Epithelial cell of proximal tubule (primary cell): Measurements from ENCODE around the gene MIPOL1. TPM values are rescaled to one million over a fixed set of nuclear protein-coding genes. Genes with fewer than 3 reads are reported as not detected.

ENCODE experiments used
- DNase-seq: peaks from one replicate; pipeline ENCODE4 v3.0.0-alpha.2; 2011; ENCODE audit warnings: low read depth
- H3K4me3 ChIP-seq: 2 replicates; pipeline ENCODE4 v1.5.1; 2011; ENCODE audit warnings: low read depth, mild to moderate bottlenecking, low read length
- total RNA-seq: library from RNA; depleted of rRNA; stranded (reverse); fragments of >200 nt; gene quantifications from 2 replicates; pipeline ENCODE4 v1.2.3, GENCODE V29; 2015
- TF ChIP-seq, protein P1 (sequence below): conservative IDR thresholded peaks from 2 replicates; pipeline ENCODE4 v1.5.1; 2012; ENCODE audit warnings: low read depth, mild to moderate bottlenecking, low read length

The MIPOL1 gene
- total RNA-seq, 1 donor from 2014 or later, result 5.7 TPM

DNA sequence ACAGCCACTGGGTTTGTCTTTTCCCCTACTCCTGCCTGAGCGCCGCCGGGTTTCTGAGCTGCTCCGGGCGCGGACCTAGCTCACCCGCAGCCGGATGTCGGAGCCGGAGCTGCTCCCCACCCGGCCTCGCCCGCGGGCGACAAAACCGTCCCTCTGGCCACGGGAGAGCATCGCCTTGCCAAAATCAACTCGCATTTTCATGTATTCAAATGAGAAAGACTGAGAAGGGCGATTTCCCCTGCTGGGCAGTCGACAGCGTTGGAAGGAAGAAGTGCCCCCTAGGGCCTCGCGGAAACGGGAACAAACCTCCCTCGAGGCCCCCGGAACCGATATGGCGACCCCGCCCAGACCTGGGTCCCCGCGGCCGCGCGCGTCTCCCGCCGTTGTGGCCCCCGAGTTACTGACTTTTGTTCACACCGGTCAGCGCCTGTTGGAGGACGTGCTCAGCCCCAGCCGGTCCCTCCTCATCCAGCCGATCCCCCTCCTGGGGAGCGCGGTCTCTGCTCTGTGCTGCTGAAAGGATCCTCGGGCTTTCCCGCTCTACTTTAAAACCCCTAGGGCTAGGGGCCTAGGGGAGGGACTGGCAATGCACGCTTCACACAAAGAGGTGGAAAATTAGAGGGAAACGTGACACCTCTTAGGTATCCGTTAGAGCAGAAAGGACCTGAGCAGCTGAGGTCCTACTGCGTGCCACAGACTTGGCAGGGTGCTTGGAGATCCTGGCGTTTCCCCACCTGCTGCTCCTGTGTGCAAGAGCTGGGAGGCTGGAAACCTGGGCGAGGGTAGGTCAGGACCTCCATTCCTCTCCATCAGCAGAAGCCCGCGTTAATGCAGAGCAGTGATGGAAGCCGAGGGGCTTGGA lies 402.0 kb downstream of the MIPOL1 start:
- DNase-seq, result no peak
- TF ChIP-seq, protein P1, sequence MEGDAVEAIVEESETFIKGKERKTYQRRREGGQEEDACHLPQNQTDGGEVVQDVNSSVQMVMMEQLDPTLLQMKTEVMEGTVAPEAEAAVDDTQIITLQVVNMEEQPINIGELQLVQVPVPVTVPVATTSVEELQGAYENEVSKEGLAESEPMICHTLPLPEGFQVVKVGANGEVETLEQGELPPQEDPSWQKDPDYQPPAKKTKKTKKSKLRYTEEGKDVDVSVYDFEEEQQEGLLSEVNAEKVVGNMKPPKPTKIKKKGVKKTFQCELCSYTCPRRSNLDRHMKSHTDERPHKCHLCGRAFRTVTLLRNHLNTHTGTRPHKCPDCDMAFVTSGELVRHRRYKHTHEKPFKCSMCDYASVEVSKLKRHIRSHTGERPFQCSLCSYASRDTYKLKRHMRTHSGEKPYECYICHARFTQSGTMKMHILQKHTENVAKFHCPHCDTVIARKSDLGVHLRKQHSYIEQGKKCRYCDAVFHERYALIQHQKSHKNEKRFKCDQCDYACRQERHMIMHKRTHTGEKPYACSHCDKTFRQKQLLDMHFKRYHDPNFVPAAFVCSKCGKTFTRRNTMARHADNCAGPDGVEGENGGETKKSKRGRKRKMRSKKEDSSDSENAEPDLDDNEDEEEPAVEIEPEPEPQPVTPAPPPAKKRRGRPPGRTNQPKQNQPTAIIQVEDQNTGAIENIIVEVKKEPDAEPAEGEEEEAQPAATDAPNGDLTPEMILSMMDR, result no peak
- H3K4me3 ChIP-seq, result no peak overlapping the region

DNA sequence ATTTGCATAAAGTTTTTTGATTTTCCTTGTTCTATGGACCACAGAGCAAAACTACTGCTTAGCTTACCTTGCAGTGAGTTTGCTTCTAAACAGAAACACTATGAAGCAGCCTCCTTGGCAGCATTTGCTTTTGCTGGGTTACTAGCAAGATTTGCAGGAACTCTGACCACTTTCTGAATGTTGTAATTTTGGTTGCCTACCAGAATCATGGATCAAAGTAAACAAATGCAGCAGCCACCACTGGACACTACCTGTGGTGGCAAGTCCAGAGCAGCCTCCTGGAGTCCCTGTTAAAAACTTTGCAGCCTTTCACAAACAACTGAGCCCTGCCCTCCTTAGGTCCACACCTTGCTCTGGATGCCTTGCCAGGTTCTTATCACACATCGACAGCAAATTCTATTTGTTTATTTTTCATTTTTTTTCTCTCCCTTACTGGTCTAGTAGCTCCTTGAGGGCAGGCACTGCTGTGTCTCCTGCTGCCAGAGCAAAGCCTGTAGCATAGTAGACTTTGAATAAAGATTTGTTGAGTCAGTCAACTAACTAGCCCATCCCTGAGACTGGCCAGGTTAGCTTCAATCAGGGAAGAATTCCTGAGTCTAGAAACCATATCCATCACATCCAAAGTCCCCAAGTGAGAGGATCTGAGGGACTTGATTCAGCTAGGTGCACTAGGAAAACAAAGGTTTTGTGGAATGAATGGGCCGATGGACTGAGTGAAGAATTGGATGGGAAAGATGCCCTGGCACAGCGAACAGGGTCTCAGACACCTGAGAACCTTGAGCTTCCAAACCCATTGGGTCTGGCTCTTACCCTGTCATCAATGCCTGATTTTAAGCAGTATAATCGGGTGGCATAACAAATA lies 403.4 kb downstream of the MIPOL1 start:
- H3K4me3 ChIP-seq, result no peak overlapping the region
- no peak for DNase-seq
- TF ChIP-seq, protein P1, result no peak

DNA sequence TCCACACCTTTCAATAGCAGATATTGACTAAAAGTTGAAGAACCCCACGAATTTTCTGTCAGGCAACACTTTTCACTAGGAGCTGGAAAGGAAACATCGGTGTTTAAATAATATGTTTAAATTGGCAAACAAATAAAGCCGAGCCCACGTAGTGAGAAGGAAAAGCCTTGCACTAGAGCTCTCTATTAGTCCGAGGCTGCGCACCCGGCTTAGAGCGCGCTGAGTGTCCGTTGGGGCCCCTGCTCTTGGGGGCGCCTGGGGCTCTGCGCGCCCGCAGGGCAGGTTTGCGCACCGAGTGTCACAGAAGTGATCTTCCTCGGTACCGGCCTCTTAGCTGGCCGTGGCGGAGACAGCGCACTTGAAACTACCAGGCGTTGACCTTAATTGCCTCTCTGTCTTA lies 404.1 kb downstream of the MIPOL1 start:
- no peak overlapping the region for H3K4me3 ChIP-seq
- TF ChIP-seq, protein P1, result no peak
- DNase-seq, result no peak

Other genes starting within 250 kb of the MIPOL1 start
- 0.81 and 1.5 TPM in 2 replicates for gene SLC25A21, start 25.3 kb upstream of the MIPOL1 start, total RNA-seq